Fibroblast of mammary gland (primary cell): ENCODE results near the gene LYPD6.

Experiments
- DNase-seq: peaks from one replicate; pipeline ENCODE4 v3.0.0-alpha.2; 2010; ENCODE audit warnings: low read depth
- H3K4me3 ChIP-seq: 2 replicates; pipeline ENCODE4 v1.5.1; 2011; ENCODE audit warnings: low read depth, mild to moderate bottlenecking, low read length, moderate library complexity; ENCODE audit not compliant: control insufficient read depth
- CTCF ChIP-seq: conservative IDR thresholded peaks from 2 replicates; pipeline ENCODE4 v1.5.1; 2011; ENCODE audit warnings: low read depth, low read length, inconsistent platforms; ENCODE audit not compliant: control insufficient read depth, insufficient read depth

LYPD6 gene

GRCh38 chr2:149330127-149331022, at the start of gene LYPD6:
LYPD6 (plus strand) TSS chr2:149330587; CDS start chr2:149437709, 107,122 bp downstream.
- peak; percentile 45 for DNase-seq
- peak within 1 kb of the TSS; percentile 50 for H3K4me3 ChIP-seq
- TF ChIP-seq CTCF: no peak

- no peak for DNase-seq
- no peak for TF ChIP-seq CTCF
- no peak overlapping the region for H3K4me3 ChIP-seq
Measured at GRCh38 chr2:149281441-149281840, 48.9 kb upstream of the LYPD6 start.

GRCh38 chr2:149290662-149291061, 39.7 kb upstream of the LYPD6 start:
- H3K4me3 ChIP-seq: no peak overlapping the region
- TF ChIP-seq CTCF: no peak
- no peak for DNase-seq

GRCh38 chr2:149291881-149292280, 38.5 kb upstream of the LYPD6 start:
- no peak overlapping the region for H3K4me3 ChIP-seq
- no peak for DNase-seq
- TF ChIP-seq CTCF: no peak

DNA sequence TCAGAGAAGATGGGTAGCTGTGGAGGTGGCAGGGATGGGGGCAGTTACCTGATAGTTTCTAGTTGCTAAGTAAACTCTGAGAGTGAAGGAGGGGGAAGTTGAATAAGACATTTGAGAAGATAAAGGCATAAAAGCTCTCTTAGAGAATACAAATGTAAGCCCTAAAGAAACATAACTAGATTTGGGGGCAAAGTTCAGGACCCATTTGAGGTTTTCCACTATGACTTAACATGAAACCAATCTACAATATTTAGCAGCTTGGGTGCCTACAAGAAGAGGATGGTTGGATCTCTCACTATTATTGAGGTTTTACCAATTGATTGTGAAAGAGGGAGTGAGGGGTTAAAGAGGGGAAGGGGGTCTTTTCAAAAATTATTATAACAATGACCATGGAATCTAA, 34.4 kb upstream of the LYPD6 start:
- no peak overlapping the region for H3K4me3 ChIP-seq
- no peak for TF ChIP-seq CTCF
- DNase-seq: no peak

DNA sequence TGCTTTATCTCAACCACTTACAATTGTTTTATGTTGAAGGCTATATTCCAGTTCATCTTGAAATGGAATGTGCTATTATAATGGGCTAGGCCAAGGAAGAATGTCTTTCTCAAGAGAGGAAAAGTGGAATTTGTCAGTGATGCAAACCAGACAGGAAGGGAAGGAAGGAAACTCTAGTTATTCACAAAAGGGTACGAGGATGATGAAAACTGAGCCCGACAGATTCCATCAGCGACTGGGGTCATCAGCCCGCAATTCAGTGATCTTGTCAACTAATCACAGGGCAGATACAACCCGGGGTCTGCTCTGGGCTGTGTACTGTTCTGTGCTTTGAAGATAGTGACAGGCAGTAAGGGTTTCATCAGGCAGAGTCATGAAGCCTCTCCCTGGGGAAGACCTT, 23.4 kb upstream of the LYPD6 start:
- no peak for DNase-seq
- TF ChIP-seq CTCF: no peak
- no peak overlapping the region for H3K4me3 ChIP-seq
